ENCODE data around the gene GRIN1.

DNA sequence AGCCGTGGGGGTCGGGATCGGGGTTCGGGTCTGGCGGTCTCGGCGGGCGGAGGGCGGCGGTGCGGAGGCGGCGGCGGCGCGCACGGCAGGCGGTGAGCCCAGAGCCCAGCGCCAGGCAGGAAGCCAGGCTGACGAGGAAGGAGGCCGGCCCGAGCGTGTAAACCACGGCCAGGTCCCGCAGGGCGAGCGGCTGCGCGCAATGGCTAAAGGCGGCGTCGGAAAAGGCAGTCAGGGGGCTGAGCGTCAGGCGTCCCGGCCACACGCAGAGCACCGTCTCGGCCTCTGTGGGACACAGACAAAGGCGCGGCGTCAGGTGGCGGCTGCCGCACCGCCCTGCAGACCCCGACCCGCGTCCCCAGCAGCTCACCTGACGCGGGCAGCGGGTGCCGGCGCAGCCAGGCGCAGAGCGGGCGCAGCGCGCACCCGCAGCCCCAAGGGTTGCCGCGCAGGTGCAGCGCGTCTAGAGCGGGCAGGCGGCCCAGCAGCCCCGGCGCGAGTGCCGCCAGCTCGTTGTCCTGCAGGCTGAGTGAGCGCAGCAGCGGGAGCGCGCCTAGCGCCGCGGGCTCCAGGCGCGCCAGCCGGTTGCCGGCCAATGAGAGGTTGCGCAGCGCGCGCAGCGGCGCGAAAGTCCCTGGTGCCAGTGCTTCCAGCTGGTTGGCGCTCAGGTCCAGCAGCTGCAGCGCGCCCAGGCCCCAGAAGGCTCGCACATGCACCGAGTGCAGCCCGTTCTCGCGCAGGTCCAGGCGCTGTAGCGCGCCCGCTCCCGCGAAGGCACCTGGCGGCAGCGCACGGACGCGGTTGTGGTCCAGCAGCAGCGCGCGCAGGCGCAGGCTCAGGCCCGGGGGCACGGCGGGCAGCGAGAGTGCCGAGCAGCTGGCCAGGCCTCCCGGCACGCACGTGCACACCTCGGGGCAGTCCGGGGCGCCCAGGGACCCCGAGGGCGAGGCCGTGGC lies 30.2 kb downstream of the GRIN1 start:
- TF ChIP-seq POLR2A (IDR thresholded peaks at IDR 0.05; ENCODE audit: low read depth, low read length) (no peak), POLR2AphosphoS5 (IDR thresholded peaks at IDR 0.05; ENCODE audit: low read depth, low read length) (no peak), POU2F2 (IDR thresholded peaks at IDR 0.05; ENCODE audit: low read depth, low read length) (no peak), SPI1 (IDR thresholded peaks at IDR 0.05; ENCODE audit: low read depth, low read length) (no peak), TAF1 (IDR thresholded peaks at IDR 0.05; ENCODE audit: low read depth, low read length) (no peak), PAX5 (IDR thresholded peaks at IDR 0.05; ENCODE audit: insufficient read depth, low read length, severe bottlenecking) (no peak)
